T-cell (primary cell): ENCODE data around the gene TSEN15. TPM values are rescaled to one million over a fixed set of nuclear protein-coding genes. Genes with fewer than 3 reads are reported as not detected.

ENCODE experiments used
- total RNA-seq, 35 experiments: library from RNA in 6 of 35; stranded (reverse) in 6 of 35; fragments of 120-200 nt in 1 of 35; gene quantifications; one replicate each; pipeline versions ENCODE4 v1.2.1 to v1.2.4 and lab custom pipeline; 2013 to 2026

The TSEN15 gene
- total RNA-seq, 5 donors from 2014 or later (not counting 1 experiment from before 2014, with no cell fraction given) = 22.1 to 39.8 (median 35.4) TPM

Other genes with a start within 250 kb of the TSEN15 start
- gene RGL1, start 246.6 kb upstream of the TSEN15 start, total RNA-seq = 1 to 10 TPM; 1.7 to 3.3 (median 2.3) TPM
- 1 to 10 TPM in 3 of 5 donors, under 1 TPM in 2; 0.35 to 4.0 (median 1.1) TPM for gene COLGALT2, start 14.0 kb upstream of the TSEN15 start, total RNA-seq